Measurements from ENCODE around the gene RUNX3.

RUNX3 gene

GRCh38 chr1:24871306-24871901 lies 58.7 kb downstream of the RUNX3 start:
- H3K36me3 Mint-ChIP-seq (ENCODE audit: low read depth): no peaks in the 10 kb centered on the region
- H3K27me3 Mint-ChIP-seq (ENCODE audit: low read depth): peaks cover 67% of the 10 kb centered on the region
- no peak overlapping the region for H3K4me3 Mint-ChIP-seq
- TF ChIP-seq, protein P1, sequence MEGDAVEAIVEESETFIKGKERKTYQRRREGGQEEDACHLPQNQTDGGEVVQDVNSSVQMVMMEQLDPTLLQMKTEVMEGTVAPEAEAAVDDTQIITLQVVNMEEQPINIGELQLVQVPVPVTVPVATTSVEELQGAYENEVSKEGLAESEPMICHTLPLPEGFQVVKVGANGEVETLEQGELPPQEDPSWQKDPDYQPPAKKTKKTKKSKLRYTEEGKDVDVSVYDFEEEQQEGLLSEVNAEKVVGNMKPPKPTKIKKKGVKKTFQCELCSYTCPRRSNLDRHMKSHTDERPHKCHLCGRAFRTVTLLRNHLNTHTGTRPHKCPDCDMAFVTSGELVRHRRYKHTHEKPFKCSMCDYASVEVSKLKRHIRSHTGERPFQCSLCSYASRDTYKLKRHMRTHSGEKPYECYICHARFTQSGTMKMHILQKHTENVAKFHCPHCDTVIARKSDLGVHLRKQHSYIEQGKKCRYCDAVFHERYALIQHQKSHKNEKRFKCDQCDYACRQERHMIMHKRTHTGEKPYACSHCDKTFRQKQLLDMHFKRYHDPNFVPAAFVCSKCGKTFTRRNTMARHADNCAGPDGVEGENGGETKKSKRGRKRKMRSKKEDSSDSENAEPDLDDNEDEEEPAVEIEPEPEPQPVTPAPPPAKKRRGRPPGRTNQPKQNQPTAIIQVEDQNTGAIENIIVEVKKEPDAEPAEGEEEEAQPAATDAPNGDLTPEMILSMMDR (IDR thresholded peaks at IDR 0.05; ENCODE audit: unreplicated experiment in 3 of 3): no peak
- no peaks in the 10 kb centered on the region for H3K4me1 Mint-ChIP-seq
- H3K27ac Mint-ChIP-seq: no peak overlapping the region
- no peaks in the 10 kb centered on the region for H3K9me3 Mint-ChIP-seq

DNA sequence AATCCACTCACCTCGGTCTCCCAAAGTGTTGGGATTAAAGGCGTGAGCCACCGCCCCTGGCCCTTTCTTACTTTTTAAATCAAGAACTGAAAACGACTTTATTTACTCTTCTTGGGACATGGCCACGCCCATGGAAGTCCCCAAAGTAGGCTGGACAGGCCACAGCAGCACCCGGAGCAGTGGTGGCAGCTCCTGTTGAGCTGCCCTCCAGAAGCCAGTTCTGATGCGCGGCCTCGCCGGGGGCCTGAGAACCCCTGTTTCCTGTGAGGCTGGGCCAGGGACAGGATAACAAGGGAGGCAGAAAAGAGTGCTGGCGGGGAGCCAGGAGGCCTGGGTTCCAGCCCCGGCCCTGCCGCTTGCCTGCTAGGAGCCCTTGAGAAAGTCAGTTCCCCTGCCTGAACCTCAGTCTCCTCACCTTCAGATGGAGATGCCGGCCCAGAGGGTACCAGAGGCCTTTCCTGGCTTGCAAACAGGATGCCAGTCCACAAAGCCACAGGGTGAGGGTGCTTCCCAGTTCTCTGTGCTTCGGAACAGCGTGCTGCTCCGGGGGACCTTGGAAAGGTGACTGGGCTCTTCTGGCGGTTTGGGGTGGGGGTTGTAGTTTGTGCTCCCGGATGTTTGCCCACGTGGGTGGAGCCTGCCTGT lies 59.4 kb downstream of the RUNX3 start:
- Mint-ChIP-seq H3K4me1 (no peaks in the 10 kb centered on the region), H3K4me3 (no peak overlapping the region), H3K27ac (no peak overlapping the region), H3K36me3 (ENCODE audit: low read depth) (no peaks in the 10 kb centered on the region), H3K9me3 (no peaks in the 10 kb centered on the region), H3K27me3 (ENCODE audit: low read depth) (peaks cover 69% of the 10 kb centered on the region)
- TF ChIP-seq, protein P1 (IDR thresholded peaks at IDR 0.05; ENCODE audit: unreplicated experiment in 3 of 3): no peak

GRCh38 chr1:24868016-24868875 lies 61.8 kb downstream of the RUNX3 start:
- Mint-ChIP-seq H3K27me3 (ENCODE audit: low read depth) (peaks cover 75% of the 10 kb centered on the region), H3K27ac (no peak overlapping the region), H3K4me3 (no peak overlapping the region), H3K4me1 (peaks cover 11% of the 10 kb centered on the region), H3K36me3 (ENCODE audit: low read depth) (no peaks in the 10 kb centered on the region), H3K9me3 (no peaks in the 10 kb centered on the region)
- TF ChIP-seq, protein P1 (IDR thresholded peaks at IDR 0.05; ENCODE audit: unreplicated experiment in 3 of 3): no peak

- TF ChIP-seq, protein P1 (IDR thresholded peaks at IDR 0.05; ENCODE audit: unreplicated experiment in 3 of 3): no peak
- Mint-ChIP-seq H3K9me3 (no peaks in the 10 kb centered on the region), H3K4me1 (peaks cover 19% of the 10 kb centered on the region)
Measured at GRCh38 chr1:24867084-24867870, 62.8 kb downstream of the RUNX3 start.

GRCh38 chr1:24866211-24867083 lies 63.6 kb downstream of the RUNX3 start:
- Mint-ChIP-seq H3K27ac (no peak overlapping the region), H3K9me3 (no peaks in the 10 kb centered on the region), H3K4me1 (peaks cover 21% of the 10 kb centered on the region), H3K27me3 (ENCODE audit: low read depth) (peaks cover 72% of the 10 kb centered on the region), H3K36me3 (ENCODE audit: low read depth) (no peaks in the 10 kb centered on the region), H3K4me3 (no peak overlapping the region)
- TF ChIP-seq, protein P1 (IDR thresholded peaks at IDR 0.05; ENCODE audit: unreplicated experiment in 3 of 3): no peak

More at GRCh38 chr1:24867084-24867870, 62.8 kb downstream of the RUNX3 start:
- Mint-ChIP-seq H3K27me3 (ENCODE audit: low read depth) (peaks cover 77% of the 10 kb centered on the region), H3K36me3 (ENCODE audit: low read depth) (no peaks in the 10 kb centered on the region), H3K4me3 (no peak overlapping the region), H3K27ac (no peak overlapping the region)
